Measurements from ENCODE around the gene NPAS2. TPM values are rescaled to one million over a fixed set of nuclear protein-coding genes. Genes with fewer than 3 reads are reported as not detected.

Gene NPAS2
- total RNA-seq, 2 experiments from 2014 or later, result 0.55 to 1.4 TPM

DNA sequence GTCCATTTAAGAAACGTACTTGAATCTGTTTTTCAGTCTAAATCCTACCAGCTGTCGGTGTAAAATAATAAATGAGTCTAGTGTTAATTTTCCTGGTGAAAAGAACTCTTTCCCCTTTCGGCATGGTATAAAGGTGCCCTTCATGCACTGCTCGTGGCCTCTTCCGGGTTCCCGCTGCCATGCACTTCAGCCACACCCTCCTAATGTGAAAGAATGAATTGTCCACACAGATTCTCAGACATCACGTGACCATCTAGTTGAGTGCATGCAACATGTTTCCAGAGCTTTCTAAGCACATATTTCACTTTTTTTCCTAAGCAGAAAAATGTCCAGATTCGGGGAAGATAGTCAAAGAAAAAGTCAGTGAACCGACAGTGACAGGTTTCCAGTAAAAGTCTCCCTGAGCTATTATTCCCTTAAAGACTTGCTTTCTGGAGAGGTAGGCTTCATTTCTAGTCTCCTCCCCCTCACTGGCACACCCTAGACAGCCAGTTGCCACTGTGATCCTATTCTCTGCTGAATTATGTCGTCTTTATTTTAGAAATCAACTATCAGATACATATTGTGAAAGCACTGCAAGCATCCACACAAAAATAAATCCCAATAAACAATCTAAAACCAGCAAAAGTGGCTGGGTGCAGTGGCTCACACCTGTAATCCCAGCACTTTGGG is 116.3 kb downstream of the NPAS2 start:
- DNase-seq, result no peak
- ChIA-PET POLR2A (no interaction called here), CTCF (no interaction called here)
- Mint-ChIP-seq H3K9me3 (no peaks in the 10 kb centered on the region), H3K36me3 (ENCODE audit: low read depth) (no peaks in the 10 kb centered on the region), H3K4me3 (no peak overlapping the region), H3K4me1 (peaks cover 8% of the 10 kb centered on the region), H3K27me3 (no peaks in the 10 kb centered on the region), H3K27ac (no peak overlapping the region)

DNA sequence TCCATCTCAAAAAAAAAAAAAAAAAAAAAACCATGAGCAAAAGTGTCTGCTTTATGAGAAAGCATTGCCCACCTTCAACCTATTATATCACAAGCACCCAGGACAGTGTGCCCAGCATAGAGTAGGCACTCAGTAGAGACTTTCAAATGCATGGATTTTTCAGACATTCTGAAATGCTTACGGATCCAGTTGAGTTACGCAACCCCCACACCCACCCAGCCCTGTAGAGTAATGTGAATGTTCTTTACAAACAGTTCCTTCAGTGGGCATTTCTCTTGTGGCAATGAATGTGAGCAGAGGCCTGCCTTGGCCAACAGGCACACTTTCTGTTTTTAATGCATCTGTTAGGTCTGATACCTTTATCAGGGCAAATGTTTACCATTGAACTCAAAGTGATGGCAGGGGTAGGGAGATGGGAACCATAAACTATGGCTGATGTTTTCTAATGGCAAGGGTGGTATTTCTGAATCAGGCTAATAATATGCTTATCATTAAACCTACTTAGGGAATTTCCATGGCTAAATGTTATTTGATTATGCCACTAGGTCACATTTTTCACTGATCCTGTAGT is 117.1 kb downstream of the NPAS2 start:
- Mint-ChIP-seq H3K36me3 (ENCODE audit: low read depth) (no peaks in the 10 kb centered on the region), H3K9me3 (no peaks in the 10 kb centered on the region), H3K4me3 (no peak overlapping the region), H3K27me3 (no peaks in the 10 kb centered on the region), H3K4me1 (peaks cover 17% of the 10 kb centered on the region), H3K27ac (no peak overlapping the region)
- no peak for DNase-seq
- CTCF ChIA-PET, result no interaction called here
- POLR2A ChIA-PET, result no interaction called here

GRCh38 chr2:100938031-100939026 is 118.4 kb downstream of the NPAS2 start:
- Mint-ChIP-seq H3K27me3 (no peaks in the 10 kb centered on the region), H3K9me3 (no peaks in the 10 kb centered on the region), H3K36me3 (ENCODE audit: low read depth) (no peaks in the 10 kb centered on the region), H3K4me3 (no peak overlapping the region), H3K27ac (no peak overlapping the region), H3K4me1 (peaks cover 17% of the 10 kb centered on the region)
- CTCF ChIA-PET, result no interaction called here
- POLR2A ChIA-PET, result no interaction called here
- DNase-seq, result no peak

DNA sequence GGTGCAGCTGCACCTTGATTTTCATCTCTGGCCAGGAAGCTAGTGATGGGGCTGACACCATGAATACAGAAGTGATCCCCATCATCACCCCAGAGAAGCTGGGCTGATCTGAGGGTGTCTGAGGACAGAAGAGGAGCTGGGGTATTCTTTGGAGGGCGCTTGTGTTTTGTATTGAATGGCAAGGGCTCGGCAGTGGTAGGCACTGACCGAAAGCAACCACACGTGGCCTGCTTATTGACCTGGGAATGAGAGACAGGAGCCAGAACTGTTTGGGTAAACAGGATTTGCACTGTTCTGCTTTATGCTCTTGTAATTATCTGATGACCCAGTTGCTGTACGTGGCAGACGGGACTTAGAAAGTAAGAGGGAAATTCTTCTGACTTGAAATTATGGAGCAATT is 119.5 kb downstream of the NPAS2 start:
- Mint-ChIP-seq H3K36me3 (ENCODE audit: low read depth) (no peaks in the 10 kb centered on the region), H3K4me1 (peaks cover 17% of the 10 kb centered on the region), H3K27ac (no peak overlapping the region), H3K4me3 (no peak overlapping the region), H3K9me3 (no peaks in the 10 kb centered on the region), H3K27me3 (no peaks in the 10 kb centered on the region)
- ChIA-PET POLR2A (no interaction called here), CTCF (interaction anchor here (0.6 kb wide), 1 partner anchor 329 kb away, joined by 3 read pairs; no protein-coding TSS in a partner anchor)
- DNase-seq, result no peak

- Mint-ChIP-seq H3K36me3 (ENCODE audit: low read depth) (no peaks in the 10 kb centered on the region), H3K27ac (no peak overlapping the region), H3K27me3 (no peaks in the 10 kb centered on the region), H3K4me1 (peaks cover 17% of the 10 kb centered on the region), H3K9me3 (no peaks in the 10 kb centered on the region), H3K4me3 (no peak overlapping the region)
- POLR2A ChIA-PET, result interaction anchor here (1.6 to 1.8 kb wide), 2 partner anchors 16 to 62 kb away, joined by 7 to 9 read pairs; partner anchors contain the start of gene RPL31
- DNase-seq, result no peak
- CTCF ChIA-PET, result no interaction called here
These were observed 120.3 kb downstream of the NPAS2 start for GRCh38 chr2:100940240-100940639.

GRCh38 chr2:100940766-100941645 is 121.1 kb downstream of the NPAS2 start:
- no peaks in the 10 kb centered on the region for H3K9me3 Mint-ChIP-seq
- DNase-seq, result no peak
- no peak overlapping the region for H3K27ac Mint-ChIP-seq
- no peaks in the 10 kb centered on the region for H3K36me3 Mint-ChIP-seq (ENCODE audit: low read depth)
- H3K27me3 Mint-ChIP-seq, result no peaks in the 10 kb centered on the region
- H3K4me1 Mint-ChIP-seq, result peaks cover 17% of the 10 kb centered on the region
- CTCF ChIA-PET, result no interaction called here
- peak overlapping the region; percentile 22 for H3K4me3 Mint-ChIP-seq
- POLR2A ChIA-PET, result interaction anchor here (1.6 to 1.8 kb wide), 2 partner anchors 17 to 61 kb away, joined by 7 to 9 read pairs; partner anchors contain the start of gene RPL31

DNA sequence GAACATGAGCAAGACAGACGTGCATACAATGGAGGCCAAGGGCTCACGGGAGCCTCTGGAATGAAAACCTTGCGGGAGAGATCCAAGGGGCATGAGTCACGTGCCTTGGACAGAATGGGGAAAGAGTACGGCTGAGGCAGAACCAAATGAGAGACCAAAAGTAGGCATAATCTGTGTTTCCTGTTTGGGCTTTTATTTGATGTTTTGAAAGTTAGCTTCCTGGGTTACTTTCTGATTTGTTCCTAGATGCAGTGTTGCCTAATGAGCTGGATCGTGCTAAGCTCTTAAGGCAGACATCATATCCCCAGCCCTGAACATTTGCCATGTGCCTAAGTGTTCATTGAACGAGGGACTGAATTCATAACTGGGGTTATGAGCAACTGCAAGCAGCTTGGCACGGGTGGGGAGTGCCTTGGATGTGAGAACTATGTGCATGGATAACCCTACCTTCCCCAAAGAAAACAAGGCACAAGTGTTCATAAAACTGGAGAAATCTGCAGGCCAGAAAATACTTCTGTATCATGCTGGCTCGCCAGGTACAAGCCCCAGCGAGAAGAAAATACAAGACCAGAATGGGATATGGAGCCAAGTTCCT is 121.8 kb downstream of the NPAS2 start:
- Mint-ChIP-seq H3K27ac (no peak overlapping the region), H3K4me1 (peaks cover 17% of the 10 kb centered on the region), H3K27me3 (peaks cover 6% of the 10 kb centered on the region), H3K4me3 (no peak overlapping the region), H3K36me3 (ENCODE audit: low read depth) (no peaks in the 10 kb centered on the region), H3K9me3 (no peaks in the 10 kb centered on the region)
- ChIA-PET CTCF (interaction anchor here (1.0 kb wide), 1 partner anchor 298 kb away, joined by 3 read pairs; no protein-coding TSS in a partner anchor), POLR2A (interaction anchor here (1.6 to 1.8 kb wide), 2 partner anchors 17 to 60 kb away, joined by 7 to 9 read pairs; partner anchors contain the start of gene RPL31)
- no peak for DNase-seq

GRCh38 chr2:100944617-100945432 is 124.9 kb downstream of the NPAS2 start:
- no peaks in the 10 kb centered on the region for H3K36me3 Mint-ChIP-seq (ENCODE audit: low read depth)
- DNase-seq, result no peak
- no peaks in the 10 kb centered on the region for H3K9me3 Mint-ChIP-seq
- H3K27ac Mint-ChIP-seq, result no peak overlapping the region
- H3K4me1 Mint-ChIP-seq, result peaks cover 17% of the 10 kb centered on the region
- no peak overlapping the region for H3K4me3 Mint-ChIP-seq
- CTCF ChIA-PET, result no interaction called here
- POLR2A ChIA-PET, result no interaction called here
- peaks cover 12% of the 10 kb centered on the region for H3K27me3 Mint-ChIP-seq

GRCh38 chr2:100945433-100945740 is 125.4 kb downstream of the NPAS2 start:
- Mint-ChIP-seq H3K27me3 (peaks cover 12% of the 10 kb centered on the region), H3K4me3 (no peak overlapping the region), H3K36me3 (ENCODE audit: low read depth) (no peaks in the 10 kb centered on the region), H3K4me1 (peaks cover 17% of the 10 kb centered on the region), H3K27ac (no peak overlapping the region), H3K9me3 (no peaks in the 10 kb centered on the region)
- POLR2A ChIA-PET, result no interaction called here
- CTCF ChIA-PET, result no interaction called here
- DNase-seq, result no peak

- H3K4me3 Mint-ChIP-seq, result no peak overlapping the region
- H3K27ac Mint-ChIP-seq, result no peak overlapping the region
- H3K36me3 Mint-ChIP-seq (ENCODE audit: low read depth), result no peaks in the 10 kb centered on the region
- no peaks in the 10 kb centered on the region for H3K9me3 Mint-ChIP-seq
- no peak for DNase-seq
- peaks cover 12% of the 10 kb centered on the region for H3K27me3 Mint-ChIP-seq
- peaks cover 10% of the 10 kb centered on the region for H3K4me1 Mint-ChIP-seq
- ChIA-PET CTCF (no interaction called here), POLR2A (no interaction called here)
These were observed 126.1 kb downstream of the NPAS2 start for GRCh38 chr2:100945930-100946607.

DNA sequence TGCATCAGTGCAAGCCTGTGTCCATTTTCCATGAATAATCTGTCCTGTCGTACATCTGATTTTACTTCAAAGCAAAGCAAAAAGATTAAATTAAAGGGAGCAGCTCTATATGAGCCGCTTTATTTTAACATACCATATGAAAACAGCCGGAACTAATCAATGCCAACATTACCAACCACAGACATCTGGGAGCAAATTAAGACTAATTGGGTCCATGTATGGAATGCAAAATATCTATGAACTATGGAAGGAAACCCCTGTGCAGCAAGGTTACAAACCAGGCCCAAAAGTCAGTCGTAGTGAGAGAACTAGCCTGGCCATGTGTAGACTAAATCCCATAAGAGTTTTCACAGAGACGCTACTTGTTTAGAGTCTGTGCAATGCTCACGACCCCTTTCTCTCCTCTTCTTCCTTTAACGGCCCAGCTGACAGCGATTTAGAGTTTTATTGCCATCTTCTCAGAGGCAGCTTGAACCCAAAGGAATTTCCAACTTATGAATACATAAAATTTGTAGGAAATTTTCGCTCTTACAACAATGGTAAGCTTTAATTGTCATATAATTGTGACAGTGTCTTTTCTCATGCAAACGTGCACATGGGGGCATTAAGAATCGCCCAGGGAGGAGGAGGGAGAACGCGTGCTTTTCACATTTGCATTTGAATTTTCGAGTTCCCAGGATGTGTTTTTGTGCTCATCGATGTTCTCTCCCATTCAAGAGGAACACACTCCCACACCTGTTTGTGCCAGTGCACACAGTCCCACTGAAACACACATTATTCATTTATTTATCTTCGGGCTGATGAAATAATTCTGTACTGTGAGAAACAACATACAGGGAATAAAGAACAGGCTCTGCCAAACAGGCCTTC is 129.2 kb downstream of the NPAS2 start:
- Mint-ChIP-seq H3K27ac (no peak overlapping the region), H3K36me3 (ENCODE audit: low read depth) (no peaks in the 10 kb centered on the region), H3K27me3 (peaks cover 12% of the 10 kb centered on the region), H3K9me3 (no peaks in the 10 kb centered on the region), H3K4me1 (no peaks in the 10 kb centered on the region), H3K4me3 (no peak overlapping the region)
- DNase-seq, result no peak
- CTCF ChIA-PET, result no interaction called here
- POLR2A ChIA-PET, result no interaction called here
